ENCODE results near the gene ABHD1. TPM values are rescaled to one million over a fixed set of nuclear protein-coding genes. Genes with fewer than 3 reads are reported as not detected.
A peak's percentile ranks its signal among the peaks of the same experiment; 100 is the strongest.

Gene ABHD1
- total RNA-seq, 2 donors from 2014 or later, result 0.25 TPM; not detected in 1

- Mint-ChIP-seq H3K36me3 (peaks cover 6% of the 10 kb centered on the region), H3K27ac (no peak overlapping the region), H3K4me3 (no peak overlapping the region), H3K4me1 (ENCODE audit: low read depth in 2 of 2) (peaks cover 12 to 21% of the 10 kb centered on the region in 2 donors), H3K9me3 (no peaks in the 10 kb centered on the region), H3K27me3 (no peaks in the 10 kb centered on the region)
- peak; percentile 50 for DNase-seq (ENCODE audit: low spot score)
- ATAC-seq, result no peak
These were observed 5.3 kb downstream of the ABHD1 start for GRCh38 chr2:27128668-27129571.

- DNase-seq (ENCODE audit: low spot score), result peak; percentile 34
- Mint-ChIP-seq H3K36me3 (peaks cover 6% of the 10 kb centered on the region), H3K4me1 (ENCODE audit: low read depth in 2 of 2) (peaks cover 14 to 25% of the 10 kb centered on the region in 2 donors), H3K4me3 (no peak overlapping the region), H3K27ac (no peak overlapping the region), H3K9me3 (no peaks in the 10 kb centered on the region), H3K27me3 (no peaks in the 10 kb centered on the region)
- ATAC-seq, result no peak
These were observed 6.8 kb downstream of the ABHD1 start for GRCh38 chr2:27130396-27130795.

GRCh38 chr2:27131429-27131828, 7.8 kb downstream of the ABHD1 start:
- no peaks in the 10 kb centered on the region for H3K27me3 Mint-ChIP-seq
- peaks cover 17 to 28% of the 10 kb centered on the region in 2 donors for H3K4me1 Mint-ChIP-seq (ENCODE audit: low read depth in 2 of 2)
- H3K4me3 Mint-ChIP-seq, result no peak overlapping the region
- no peaks in the 10 kb centered on the region for H3K9me3 Mint-ChIP-seq
- ATAC-seq (no peak), DNase-seq (ENCODE audit: low spot score) (peak; percentile 58)
- H3K36me3 Mint-ChIP-seq, result peaks cover 6% of the 10 kb centered on the region
- H3K27ac Mint-ChIP-seq, result no peak overlapping the region

- DNase-seq (ENCODE audit: low spot score), result peak; percentile 42
- Mint-ChIP-seq H3K27me3 (no peaks in the 10 kb centered on the region), H3K4me1 (ENCODE audit: low read depth in 2 of 2) (peaks cover 17 to 28% of the 10 kb centered on the region in 2 donors)
These were observed 9.7 kb downstream of the ABHD1 start for GRCh38 chr2:27133195-27133875.

GRCh38 chr2:27133905-27134780, 10.5 kb downstream of the ABHD1 start, which contains the start of gene PREB:
Gene PREB, minus strand, starts transcription at chr2:27134636. Its CDS starts 215 bp downstream, at chr2:27134421.
- Mint-ChIP-seq H3K36me3 (peaks cover 6% of the 10 kb centered on the region), H3K9me3 (no peaks in the 10 kb centered on the region), H3K27me3 (no peaks in the 10 kb centered on the region), H3K27ac (peak within 1 kb of the TSS; percentile 79 to 92), H3K4me3 (peak within 1 kb of the TSS; percentile 89), H3K4me1 (ENCODE audit: low read depth in 2 of 2) (peaks cover 17 to 28% of the 10 kb centered on the region in 2 donors)
- ATAC-seq, result peak; percentile 94 to 97
- peak; percentile 99 for DNase-seq (ENCODE audit: low spot score)

More at GRCh38 chr2:27133195-27133875, 9.7 kb downstream of the ABHD1 start:
- no peak for ATAC-seq
- Mint-ChIP-seq H3K4me3 (peak overlapping the region; percentile 89), H3K36me3 (peaks cover 6% of the 10 kb centered on the region), H3K27ac (peak overlapping the region; percentile 79 to 92), H3K9me3 (no peaks in the 10 kb centered on the region)

- H3K27ac Mint-ChIP-seq, result peak overlapping the region; percentile 79 to 92
- peaks cover 6% of the 10 kb centered on the region for H3K36me3 Mint-ChIP-seq
- no peaks in the 10 kb centered on the region for H3K9me3 Mint-ChIP-seq
- ATAC-seq (no peak), DNase-seq (ENCODE audit: low spot score) (no peak)
- H3K4me3 Mint-ChIP-seq, result peak overlapping the region; percentile 89
- H3K27me3 Mint-ChIP-seq, result no peaks in the 10 kb centered on the region
- H3K4me1 Mint-ChIP-seq (ENCODE audit: low read depth in 2 of 2), result peaks cover 17 to 28% of the 10 kb centered on the region in 2 donors
These were observed 11.3 kb downstream of the ABHD1 start for GRCh38 chr2:27134781-27135477.

- H3K27ac Mint-ChIP-seq, result peak overlapping the region; percentile 79 to 92
- H3K27me3 Mint-ChIP-seq, result no peaks in the 10 kb centered on the region
- peaks cover 6% of the 10 kb centered on the region for H3K36me3 Mint-ChIP-seq
- H3K9me3 Mint-ChIP-seq, result no peaks in the 10 kb centered on the region
- H3K4me1 Mint-ChIP-seq (ENCODE audit: low read depth in 2 of 2), result peaks cover 17 to 28% of the 10 kb centered on the region in 2 donors
- ATAC-seq (no peak), DNase-seq (ENCODE audit: low spot score) (peak; percentile 47)
- H3K4me3 Mint-ChIP-seq, result peak overlapping the region; percentile 32
These were observed 11.9 kb downstream of the ABHD1 start for GRCh38 chr2:27135478-27135955.

GRCh38 chr2:27136751-27137150, 13.1 kb downstream of the ABHD1 start:
- DNase-seq (ENCODE audit: low spot score) (no peak), ATAC-seq (no peak)
- no peak overlapping the region for H3K4me3 Mint-ChIP-seq
- H3K27ac Mint-ChIP-seq, result no peak overlapping the region
- H3K9me3 Mint-ChIP-seq, result no peaks in the 10 kb centered on the region
- peaks cover 6% of the 10 kb centered on the region for H3K36me3 Mint-ChIP-seq
- H3K27me3 Mint-ChIP-seq, result no peaks in the 10 kb centered on the region
- peaks cover 17 to 21% of the 10 kb centered on the region in 2 donors for H3K4me1 Mint-ChIP-seq (ENCODE audit: low read depth in 2 of 2)

GRCh38 chr2:27137322-27137935, 13.8 kb downstream of the ABHD1 start:
- Mint-ChIP-seq H3K27ac (no peak overlapping the region), H3K4me1 (ENCODE audit: low read depth in 2 of 2) (peaks cover 17 to 21% of the 10 kb centered on the region in 2 donors), H3K27me3 (peaks cover 0 to 3% of the 10 kb centered on the region in 2 donors), H3K9me3 (no peaks in the 10 kb centered on the region), H3K4me3 (no peak overlapping the region), H3K36me3 (peaks cover 6% of the 10 kb centered on the region)
- ATAC-seq (no peak), DNase-seq (ENCODE audit: low spot score) (no peak)

GRCh38 chr2:27138111-27138510, 14.5 kb downstream of the ABHD1 start:
- no peak for ATAC-seq
- DNase-seq (ENCODE audit: low spot score), result no peak
- peaks cover 4 to 5% of the 10 kb centered on the region in 2 donors for H3K27me3 Mint-ChIP-seq
- H3K36me3 Mint-ChIP-seq, result peaks cover 3% of the 10 kb centered on the region
- no peaks in the 10 kb centered on the region for H3K9me3 Mint-ChIP-seq
- H3K4me1 Mint-ChIP-seq (ENCODE audit: low read depth in 2 of 2), result peaks cover 13 to 17% of the 10 kb centered on the region in 2 donors
- H3K4me3 Mint-ChIP-seq, result no peak overlapping the region
- H3K27ac Mint-ChIP-seq, result no peak overlapping the region

- Mint-ChIP-seq H3K4me3 (no peak within 1 kb of the TSS), H3K27ac (no peak within 1 kb of the TSS)
These were observed 15.7 kb downstream of the ABHD1 start, which contains the start of gene PRR30 for GRCh38 chr2:27139310-27139709. Gene PRR30, minus strand, starts transcription at chr2:27139410. Its CDS starts 1,081 bp downstream, at chr2:27138329.

GRCh38 chr2:27143285-27143684, 19.7 kb downstream of the ABHD1 start:
- H3K27me3 Mint-ChIP-seq, result peaks cover 18 to 28% of the 10 kb centered on the region in 2 donors
- ATAC-seq (no peak), DNase-seq (ENCODE audit: low spot score) (peak; percentile 13)
- no peak overlapping the region for H3K27ac Mint-ChIP-seq
- no peak overlapping the region for H3K4me3 Mint-ChIP-seq
- no peaks in the 10 kb centered on the region for H3K36me3 Mint-ChIP-seq
- H3K9me3 Mint-ChIP-seq, result no peaks in the 10 kb centered on the region
- no peaks in the 10 kb centered on the region for H3K4me1 Mint-ChIP-seq (ENCODE audit: low read depth in 2 of 2)

More at GRCh38 chr2:27139310-27139709, 15.7 kb downstream of the ABHD1 start, which contains the start of gene PRR30:
- H3K9me3 Mint-ChIP-seq, result no peaks in the 10 kb centered on the region
- no peak for ATAC-seq
- H3K4me1 Mint-ChIP-seq (ENCODE audit: low read depth in 2 of 2), result peaks cover 5 to 9% of the 10 kb centered on the region in 2 donors
- DNase-seq (ENCODE audit: low spot score), result no peak
- H3K36me3 Mint-ChIP-seq, result no peaks in the 10 kb centered on the region
- peaks cover 8 to 16% of the 10 kb centered on the region in 2 donors for H3K27me3 Mint-ChIP-seq

All from natural killer cell treated with Interleukin-12 subunit alpha and Interleukin-12 subunit beta and Interleukin-15 and Interleukin-18, amount 100 ng/mL, for 72 hours (primary cell).